Lung (tissue), 12 donors: ENCODE results near the gene PDE1C. TPM values are rescaled to one million over a fixed set of nuclear protein-coding genes. Genes with fewer than 3 reads are reported as not detected.

Experiments
- ATAC-seq: fragments of 200-7000 bp; cut with Tn5 transposase; one replicate; pipeline ENCODE4 v1.9.1; 2020; ENCODE audit warnings: moderate number of reproducible peaks; ENCODE audit not compliant: insufficient read depth, low FRiP score
- DNase-seq, 3 donors: peaks; one replicate each; pipeline ENCODE4 v3.0.0-alpha.2; 2013 to 2017
- H3K27ac ChIP-seq, 2 donors: one replicate each; pipeline ENCODE4 v1.5.1; 2013; ENCODE audit warnings: mild to moderate bottlenecking in 2 of 2, moderate library complexity in 2 of 2, control low read depth in 1 of 2, inconsistent platforms in 1 of 2, low read depth in 1 of 2, low read length in 1 of 2
- H3K27me3 ChIP-seq, 3 donors: one replicate each; pipeline ENCODE4 v1.5.1; 2013; ENCODE audit warnings: low read length in 2 of 3; ENCODE audit not compliant: control insufficient read depth in 3 of 3, insufficient read depth in 3 of 3
- H3K36me3 ChIP-seq, 4 donors: one replicate each; pipeline ENCODE4 v1.5.1; 2013; ENCODE audit warnings: low read length in 4 of 4, mild to moderate bottlenecking in 1 of 4, moderate library complexity in 1 of 4; ENCODE audit not compliant: control insufficient read depth in 4 of 4, insufficient read depth in 4 of 4
- H3K4me1 ChIP-seq, 5 donors: one replicate each; pipeline ENCODE4 v1.5.1; 2013; ENCODE audit warnings: low read length in 5 of 5, mild to moderate bottlenecking in 2 of 5, moderate library complexity in 1 of 5; ENCODE audit not compliant: control insufficient read depth in 5 of 5, insufficient read depth in 5 of 5
- H3K4me3 ChIP-seq: one replicate; pipeline ENCODE4 v1.5.1; 2013; ENCODE audit warnings: mild to moderate bottlenecking, control low read depth, moderate library complexity
- H3K9ac ChIP-seq, 2 donors: one replicate each; pipeline ENCODE4 v1.5.1; 2013; ENCODE audit warnings: low read length in 2 of 2, control low read depth in 1 of 2; ENCODE audit not compliant: insufficient read depth in 1 of 2
- H3K9me3 ChIP-seq, 4 donors: one replicate each; pipeline ENCODE4 v1.5.1; 2013; ENCODE audit warnings: low read length in 3 of 4, mild to moderate bottlenecking in 1 of 4, moderate library complexity in 1 of 4; ENCODE audit not compliant: control insufficient read depth in 4 of 4, insufficient read depth in 3 of 4
- WGBS, 2 donors: extraction: QIAGEN DNeasy Blood & Tissue Kit; methylation state at CpG; one replicate each; pipeline ENCODE4 v1.1.7; 2013; 5-methylcytosine and 5-hydroxymethylcytosine counted together
- polyA plus RNA-seq, 2 donors: library from polyadenylated mRNA; stranded (reverse); fragments of 200-250 nt; gene quantifications; one replicate each; pipeline ENCODE4 v1.2.1, GENCODE V29; 2013
- total RNA-seq, 2 donors: library from RNA; depleted of rRNA in 1 of 2; stranded (reverse); fragments of >200 nt in 1 of 2; gene quantifications; one replicate each; pipeline ENCODE4 v1.2.1, GENCODE V29; 2014 to 2021
- TF ChIP-seq, protein P1 (sequence below): IDR thresholded peaks from 2 replicates; pipeline ENCODE4 v1.5.1; 2012; ENCODE audit warnings: mild to moderate bottlenecking; ENCODE audit errors: control extremely low read depth, extremely low read depth
- donor health status: control.
- donor health status: control.
- donor health status: Bipolar disorder and iron deficiency.
- donor health status: healthy.
- donor health status: DM: yes; HTN: yes; CAD: no.

Gene PDE1C
- total and polyA plus RNA-seq, 4 donors, result 1.9 to 14.3 (median 6.1) TPM

DNA sequence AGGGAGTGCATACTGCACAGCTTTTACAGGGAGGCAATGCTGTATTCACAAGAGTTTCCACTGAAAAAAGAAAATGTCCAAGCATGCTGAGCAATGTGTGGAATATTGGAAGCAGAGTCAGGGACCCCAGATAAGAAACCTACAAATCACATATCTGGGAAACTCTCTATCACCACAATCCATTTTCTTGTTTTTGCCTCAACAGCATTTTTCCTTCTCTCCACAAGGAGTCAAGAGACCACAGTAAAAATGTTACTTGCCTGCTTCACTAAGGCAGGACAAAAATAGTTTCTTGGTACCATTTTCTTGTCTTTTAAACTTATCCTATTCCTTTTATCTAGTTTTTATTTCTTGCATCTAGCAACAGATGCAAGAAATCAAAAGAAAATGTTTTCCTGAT, 19.5 kb upstream of the PDE1C start:
- H3K4me1 ChIP-seq, result peaks cover 0 to 18% (median 2%) of the 10 kb centered on the region in 5 donors
- TF ChIP-seq, protein P1, sequence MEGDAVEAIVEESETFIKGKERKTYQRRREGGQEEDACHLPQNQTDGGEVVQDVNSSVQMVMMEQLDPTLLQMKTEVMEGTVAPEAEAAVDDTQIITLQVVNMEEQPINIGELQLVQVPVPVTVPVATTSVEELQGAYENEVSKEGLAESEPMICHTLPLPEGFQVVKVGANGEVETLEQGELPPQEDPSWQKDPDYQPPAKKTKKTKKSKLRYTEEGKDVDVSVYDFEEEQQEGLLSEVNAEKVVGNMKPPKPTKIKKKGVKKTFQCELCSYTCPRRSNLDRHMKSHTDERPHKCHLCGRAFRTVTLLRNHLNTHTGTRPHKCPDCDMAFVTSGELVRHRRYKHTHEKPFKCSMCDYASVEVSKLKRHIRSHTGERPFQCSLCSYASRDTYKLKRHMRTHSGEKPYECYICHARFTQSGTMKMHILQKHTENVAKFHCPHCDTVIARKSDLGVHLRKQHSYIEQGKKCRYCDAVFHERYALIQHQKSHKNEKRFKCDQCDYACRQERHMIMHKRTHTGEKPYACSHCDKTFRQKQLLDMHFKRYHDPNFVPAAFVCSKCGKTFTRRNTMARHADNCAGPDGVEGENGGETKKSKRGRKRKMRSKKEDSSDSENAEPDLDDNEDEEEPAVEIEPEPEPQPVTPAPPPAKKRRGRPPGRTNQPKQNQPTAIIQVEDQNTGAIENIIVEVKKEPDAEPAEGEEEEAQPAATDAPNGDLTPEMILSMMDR, result no peak
- no peak overlapping the region for H3K9ac ChIP-seq
- peaks cover 0 to 5% (median 0%) of the 10 kb centered on the region in 4 donors for H3K9me3 ChIP-seq
- peak overlapping the region in 1 of 2 donors; percentile 77 for H3K27ac ChIP-seq
- H3K27me3 ChIP-seq, result no peaks in the 10 kb centered on the region
- DNase-seq, result no peak
- no peaks in the 10 kb centered on the region for H3K36me3 ChIP-seq
- no peak for ATAC-seq
- no peak overlapping the region for H3K4me3 ChIP-seq

DNA sequence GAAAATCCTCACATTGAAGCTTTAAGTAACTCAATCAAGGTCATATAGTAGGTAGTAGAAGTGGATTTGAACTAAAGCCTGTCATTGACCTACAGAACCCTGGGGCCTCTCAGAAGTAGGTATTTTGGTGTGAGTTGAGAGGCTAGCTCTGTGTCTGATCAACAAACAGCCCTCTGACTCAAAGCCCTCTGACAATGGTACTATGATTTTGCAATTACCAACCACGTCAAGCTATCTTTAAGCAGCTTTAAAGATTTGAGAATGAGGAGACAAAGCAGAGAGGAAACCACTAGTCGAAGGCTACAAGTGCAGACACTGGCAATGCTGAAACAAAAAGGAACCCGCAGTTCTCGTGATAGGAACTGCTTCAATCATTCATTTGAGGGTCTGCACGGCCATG, 19.0 kb upstream of the PDE1C start:
- Histone ChIP-seq H3K4me3 (no peak overlapping the region), H3K36me3 (no peaks in the 10 kb centered on the region), H3K27me3 (no peaks in the 10 kb centered on the region), H3K27ac (peak overlapping the region in 1 of 2 donors; percentile 77), H3K4me1 (peaks cover 0 to 18% (median 2%) of the 10 kb centered on the region in 5 donors), H3K9ac (no peak overlapping the region), H3K9me3 (peaks cover 0 to 5% (median 0%) of the 10 kb centered on the region in 4 donors)
- 71 to 73% methylated on average over 5 of the region's 5 CpGs for WGBS, 2 donors
- TF ChIP-seq, protein P1, result no peak
- ATAC-seq (no peak), DNase-seq (no peak)

DNA sequence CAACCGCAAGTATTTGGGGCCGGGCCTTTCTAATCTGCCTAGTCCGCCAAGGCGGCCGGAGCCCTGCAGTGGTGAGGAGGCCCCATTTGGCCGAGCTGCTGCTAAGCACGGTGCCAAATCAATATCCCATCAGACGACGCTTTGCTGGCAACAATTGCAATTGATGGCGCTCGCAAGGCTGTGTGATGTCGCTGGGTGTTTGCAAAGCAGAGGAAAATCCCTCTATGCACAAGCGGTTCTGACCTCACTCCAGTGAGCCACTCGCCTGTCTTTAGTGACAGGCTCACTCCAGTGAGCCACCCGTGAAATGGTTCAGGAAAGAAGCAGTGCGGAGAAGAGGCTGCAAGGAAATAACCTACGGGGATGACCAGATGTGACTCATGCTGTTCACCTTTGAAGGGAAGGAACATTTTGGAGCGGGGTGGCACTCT, 18.3 kb upstream of the PDE1C start:
- Histone ChIP-seq H3K36me3 (no peaks in the 10 kb centered on the region), H3K27ac (peak overlapping the region in 1 of 2 donors; percentile 77), H3K4me3 (no peak overlapping the region), H3K9ac (no peak overlapping the region), H3K27me3 (no peaks in the 10 kb centered on the region), H3K4me1 (peaks cover 0 to 16% (median 2%) of the 10 kb centered on the region in 5 donors), H3K9me3 (peaks cover 0 to 5% (median 0%) of the 10 kb centered on the region in 4 donors)
- TF ChIP-seq, protein P1, result no peak
- ATAC-seq (no peak), DNase-seq (peak in 2 of 3 donors; percentile 17 to 27)
- 64 to 75% methylated on average over 18 of the region's 18 CpGs for WGBS, 2 donors

DNA sequence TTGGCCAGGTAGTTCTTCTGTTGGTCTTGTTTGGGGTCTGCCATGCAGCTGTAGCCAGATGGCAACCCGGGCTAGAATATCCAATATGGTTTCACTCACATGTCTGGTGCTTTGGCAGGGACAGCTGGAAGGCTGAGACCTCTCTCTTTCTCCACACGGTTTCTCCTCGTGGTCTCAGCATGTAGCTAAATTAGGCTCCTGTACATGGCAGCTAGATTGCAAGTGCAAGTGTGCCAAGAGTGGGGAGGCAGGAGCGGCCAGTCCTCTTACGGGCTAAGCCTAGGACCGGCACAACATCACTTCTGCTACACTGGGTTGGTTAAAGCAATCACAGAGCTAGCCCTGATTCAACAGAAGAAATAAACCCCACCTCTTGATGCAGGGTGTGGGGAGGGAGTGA, 9.3 kb upstream of the PDE1C start:
- H3K36me3 ChIP-seq, result no peaks in the 10 kb centered on the region
- H3K27me3 ChIP-seq, result no peaks in the 10 kb centered on the region
- DNase-seq (no peak), ATAC-seq (no peak)
- peaks cover 0 to 1% (median 0%) of the 10 kb centered on the region in 4 donors for H3K9me3 ChIP-seq
- TF ChIP-seq, protein P1, result no peak
- peak overlapping the region in 1 of 2 donors; percentile 13 for H3K27ac ChIP-seq
- no peak overlapping the region for H3K9ac ChIP-seq
- 86 to 93% methylated on average over 6 of the region's 6 CpGs for WGBS, 2 donors
- H3K4me3 ChIP-seq, result no peak overlapping the region
- H3K4me1 ChIP-seq, result peaks cover 0 to 13% (median 0%) of the 10 kb centered on the region in 5 donors
